DLD1 (cell line): ENCODE measurements around the gene MTARC2.
"Not testable (repeated sequence)": the region's sequence is repeated elsewhere in the genome, so short reads cannot be mapped to it uniquely, and the experiment has no call there.

ENCODE experiments used
- in situ Hi-C: cut with HindIII; loops from 2 replicates; pipeline ENCODE4 v1.10.0; 2017; ENCODE audit warnings: low sequenced_read_pairs

Gene MTARC2

DNA sequence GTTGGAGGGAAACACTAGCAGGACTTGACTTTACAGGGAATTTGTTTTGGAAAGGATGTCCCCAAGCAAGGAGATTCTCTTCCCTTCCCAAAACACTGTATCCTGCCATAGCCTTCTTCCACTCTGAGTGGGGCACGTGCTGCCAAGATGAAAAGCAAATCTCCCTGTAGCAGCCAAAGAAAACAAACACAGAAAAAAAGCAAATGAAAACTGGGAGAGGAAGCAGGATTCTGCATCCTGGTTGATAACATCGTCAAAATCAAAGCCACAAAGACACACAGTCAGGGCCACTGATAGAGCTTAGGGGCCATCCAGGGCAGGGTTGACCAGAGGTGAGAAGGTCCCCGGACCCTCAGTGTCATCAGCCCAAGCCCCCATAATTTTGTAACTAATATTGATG lies 16.0 kb upstream of the MTARC2 start:
- in situ Hi-C loops = no loop called here

DNA sequence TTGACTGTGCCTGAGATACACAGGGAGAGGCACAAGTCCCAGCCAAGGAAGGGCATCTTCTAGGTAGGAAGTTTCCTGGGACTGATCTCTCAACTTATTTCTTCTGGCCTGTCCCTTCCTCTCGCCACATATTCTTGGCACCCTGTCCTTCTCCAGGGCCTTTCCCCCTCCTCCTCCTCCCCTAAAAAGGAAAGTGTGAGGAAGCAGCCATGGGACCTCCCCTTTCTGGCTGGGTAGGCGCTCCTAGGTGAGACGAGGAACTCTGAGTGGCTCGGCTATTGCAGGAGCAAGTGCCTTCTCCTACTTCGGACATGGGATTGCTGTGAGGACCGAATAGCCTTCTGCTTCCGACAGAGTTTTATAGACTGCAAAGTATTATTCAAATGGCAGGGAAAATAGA lies 15.5 kb upstream of the MTARC2 start:
- in situ Hi-C loops = no loop called here

DNA sequence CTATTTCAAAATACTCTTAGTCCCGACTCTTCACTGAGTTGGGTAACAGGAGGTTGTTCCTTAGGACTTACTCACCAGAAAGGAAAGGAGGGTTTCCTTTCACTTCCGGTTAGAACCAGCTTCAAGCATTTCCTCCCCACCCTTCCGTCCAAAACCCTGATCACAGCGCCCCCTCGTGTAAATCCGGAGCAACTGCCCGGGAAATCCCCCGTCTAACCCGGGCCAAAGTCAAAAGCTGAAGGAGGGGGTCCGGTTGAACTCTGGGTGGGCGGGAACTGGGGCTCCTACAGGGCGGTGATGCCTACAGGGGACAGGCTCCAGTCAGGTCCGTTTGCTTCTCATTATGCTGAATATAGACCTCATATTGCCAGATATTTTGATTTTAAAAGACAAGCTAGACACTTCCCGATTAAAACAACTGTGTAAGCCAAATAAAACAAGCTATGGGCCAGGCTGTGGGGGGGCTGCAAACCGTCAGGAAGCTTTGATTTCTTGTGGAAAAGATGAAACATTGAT lies 15.0 kb upstream of the MTARC2 start:
- in situ Hi-C loops = no loop called here

DNA sequence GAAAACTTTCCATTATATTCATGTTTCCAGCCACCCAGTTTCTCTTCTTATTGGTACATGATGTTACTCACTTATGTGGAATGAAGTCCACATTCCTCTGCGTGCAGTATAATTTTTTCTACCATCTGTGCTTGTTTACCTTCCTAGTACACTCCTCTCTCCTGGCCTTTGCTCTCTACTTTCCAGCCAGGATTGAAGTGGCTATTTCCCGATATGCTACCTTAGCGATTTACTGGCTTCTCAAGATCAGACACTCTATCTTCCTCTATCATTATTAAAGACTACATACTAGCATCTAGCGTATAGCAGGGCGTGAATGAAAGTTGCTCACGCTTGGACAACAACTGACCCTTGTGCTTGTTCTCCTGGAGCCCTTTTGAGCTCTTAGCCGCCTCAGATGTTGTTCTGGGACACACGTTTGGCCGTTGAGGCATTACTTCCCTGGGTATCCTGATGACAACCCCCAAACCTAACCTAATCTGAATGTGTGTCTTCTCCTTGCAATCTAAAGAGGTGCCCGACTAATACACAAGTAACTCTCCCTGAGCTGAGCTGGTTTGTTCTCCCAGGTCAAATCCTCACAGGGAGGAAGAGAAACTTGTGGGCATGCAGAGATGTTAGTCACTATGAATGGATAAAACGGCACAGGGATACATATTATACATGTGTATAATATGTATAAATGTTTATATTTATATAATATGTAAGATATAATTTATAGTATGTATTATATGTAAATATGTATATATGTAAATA lies 13.4 kb upstream of the MTARC2 start:
- in situ Hi-C loops = no loop called here

DNA sequence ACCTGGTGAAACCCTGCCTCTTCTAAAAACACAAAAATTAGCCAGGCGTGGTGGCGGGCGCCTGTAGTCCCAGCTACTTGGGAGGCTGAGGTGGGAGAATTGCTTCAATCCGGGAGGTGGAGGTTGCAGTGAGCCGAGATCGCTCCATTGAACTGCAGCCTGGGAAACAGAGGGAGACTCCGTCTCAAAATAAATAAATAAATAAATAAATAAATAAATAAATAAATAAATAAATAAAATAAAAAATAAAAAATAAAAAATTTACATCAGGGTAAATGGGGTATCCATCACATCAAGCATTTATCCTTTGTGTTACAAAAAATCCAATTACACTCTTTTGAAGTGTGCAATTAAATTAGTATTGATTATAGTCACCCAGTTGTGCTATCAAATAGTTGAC lies 11.8 kb upstream of the MTARC2 start:
- in situ Hi-C loops = not testable (repeated sequence)

DNA sequence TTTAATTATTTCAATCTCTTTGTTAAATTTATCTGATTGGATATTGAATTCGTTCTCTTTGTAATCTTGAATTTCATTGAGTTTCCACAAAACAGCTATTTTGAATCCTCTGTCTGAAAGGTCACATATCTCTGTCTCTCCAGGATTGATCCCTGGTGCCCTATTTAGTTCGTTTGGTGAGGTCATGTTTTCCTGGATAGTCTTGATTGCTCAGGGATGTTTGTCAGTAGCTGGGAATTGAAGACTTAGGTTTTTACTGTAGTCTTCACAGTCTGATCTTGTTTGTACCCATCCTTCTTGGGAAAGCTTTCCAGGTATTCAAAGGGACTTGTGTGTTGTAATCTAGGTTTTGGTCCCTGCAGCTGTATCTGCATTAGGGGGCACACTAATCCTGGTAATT lies 6.8 kb upstream of the MTARC2 start:
- in situ Hi-C loops = no loop called here

DNA sequence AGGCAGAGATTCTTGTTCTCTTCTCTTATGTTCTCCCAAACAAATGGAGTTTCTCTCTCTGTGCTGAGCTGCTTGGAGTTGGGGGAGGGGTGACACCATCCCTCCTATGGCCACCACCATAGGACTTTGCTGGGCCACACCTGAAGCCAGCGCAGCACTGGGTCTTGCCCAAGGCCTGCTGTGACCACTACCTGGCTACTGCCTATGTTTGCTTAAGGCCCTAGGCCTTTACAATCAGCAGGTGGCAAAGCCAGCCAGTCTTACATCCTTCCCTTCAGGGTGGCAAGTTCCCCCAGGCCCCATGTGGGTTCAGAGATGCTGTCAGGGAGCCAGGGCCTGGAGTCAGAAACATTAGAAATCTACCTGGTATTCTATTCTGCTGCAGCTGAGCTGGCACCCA lies 6.3 kb upstream of the MTARC2 start:
- in situ Hi-C loops = no loop called here

DNA sequence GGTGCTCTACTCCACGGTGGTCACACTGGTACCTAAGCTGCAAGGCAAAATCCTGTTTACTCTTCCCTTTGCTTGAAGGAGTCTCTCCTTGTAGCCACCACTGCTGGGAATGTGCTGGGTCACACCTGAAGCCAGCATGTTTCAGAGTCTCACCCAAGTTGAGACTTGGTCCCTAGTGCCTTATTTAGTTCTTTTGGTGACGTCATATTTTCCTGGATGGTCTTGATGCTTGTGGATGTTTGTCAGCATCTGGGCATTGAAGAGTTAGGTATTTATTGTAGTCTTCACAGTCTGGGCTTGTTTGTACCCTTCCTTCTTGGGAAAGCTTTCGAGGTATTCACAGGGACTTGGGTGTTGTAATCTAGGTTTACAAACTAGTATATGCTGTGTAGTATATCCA lies 5.6 kb upstream of the MTARC2 start:
- in situ Hi-C loops = no loop called here

DNA sequence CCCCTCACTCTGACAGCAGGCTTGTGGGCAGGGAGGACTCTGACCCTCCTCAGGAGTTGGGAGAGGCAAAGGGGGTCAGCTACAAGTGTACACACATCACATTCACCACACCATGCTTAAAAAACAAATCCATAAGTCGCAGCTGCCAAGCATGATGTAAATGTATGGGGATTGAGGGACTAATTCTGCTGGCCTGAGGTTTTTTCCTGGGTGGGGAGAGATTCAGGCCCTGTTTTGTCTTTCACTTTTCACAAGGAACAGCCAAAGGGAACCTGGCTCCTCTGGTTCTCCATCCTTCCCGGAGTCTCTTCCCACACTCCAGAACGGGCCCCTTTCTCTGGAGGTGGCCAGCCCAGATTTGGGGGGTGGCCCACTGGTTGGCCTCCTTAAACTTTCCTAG lies 1.3 kb upstream of the MTARC2 start:
- in situ Hi-C loops = no loop called here

DNA sequence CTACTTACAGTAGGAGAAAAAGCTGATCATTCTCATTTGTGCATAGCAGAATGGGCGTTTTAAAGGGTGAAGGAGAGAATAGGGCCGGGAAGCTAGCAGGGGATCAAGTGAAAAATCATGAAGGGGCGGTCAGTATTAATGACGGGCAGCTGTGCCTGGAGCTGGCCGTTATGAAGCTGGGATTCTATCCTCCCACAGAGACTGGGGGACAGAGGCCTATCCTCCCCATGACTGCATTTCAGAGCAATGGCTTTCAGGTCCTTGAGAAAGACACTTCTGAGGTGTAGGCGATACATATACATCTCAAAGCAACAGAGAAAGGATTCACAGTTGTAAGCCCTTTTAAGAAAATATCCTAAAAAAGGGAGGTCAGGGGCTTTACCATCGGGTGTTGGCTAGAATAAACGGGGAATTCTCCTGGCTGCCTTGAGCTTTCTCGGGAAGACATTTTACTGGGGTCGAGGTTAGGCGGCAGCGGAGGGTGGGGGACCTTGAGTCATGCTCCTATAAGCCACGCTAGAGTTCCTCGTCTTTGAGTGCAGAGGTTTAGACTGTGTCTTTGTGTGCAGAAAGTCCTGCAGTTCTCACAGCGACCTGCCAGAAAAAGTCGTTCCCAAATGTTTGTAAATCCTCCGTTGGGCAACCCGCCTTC lies 559 bp upstream of the MTARC2 start:
- in situ Hi-C loops = no loop called here

DNA sequence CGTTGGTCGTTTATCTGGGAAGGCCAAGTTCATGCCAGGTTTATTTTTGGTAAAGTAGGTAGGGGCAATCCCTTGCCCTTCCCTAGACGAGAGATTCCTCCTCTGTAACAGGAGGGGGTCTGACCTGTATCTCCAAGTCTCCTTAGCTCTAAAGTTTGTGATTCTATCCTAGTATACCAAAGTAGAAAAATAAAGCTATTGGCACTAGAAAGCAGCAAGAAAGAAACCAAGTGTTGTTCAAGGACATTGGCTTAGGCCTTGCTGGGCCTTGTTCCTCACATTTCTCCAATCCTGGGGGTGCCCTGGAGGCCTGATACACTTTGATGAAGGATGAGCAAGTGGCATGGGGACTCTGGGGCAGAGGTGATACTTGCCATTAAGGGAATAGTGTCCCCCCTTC lies 814 bp downstream of the MTARC2 start:
- in situ Hi-C loops = no loop called here

DNA sequence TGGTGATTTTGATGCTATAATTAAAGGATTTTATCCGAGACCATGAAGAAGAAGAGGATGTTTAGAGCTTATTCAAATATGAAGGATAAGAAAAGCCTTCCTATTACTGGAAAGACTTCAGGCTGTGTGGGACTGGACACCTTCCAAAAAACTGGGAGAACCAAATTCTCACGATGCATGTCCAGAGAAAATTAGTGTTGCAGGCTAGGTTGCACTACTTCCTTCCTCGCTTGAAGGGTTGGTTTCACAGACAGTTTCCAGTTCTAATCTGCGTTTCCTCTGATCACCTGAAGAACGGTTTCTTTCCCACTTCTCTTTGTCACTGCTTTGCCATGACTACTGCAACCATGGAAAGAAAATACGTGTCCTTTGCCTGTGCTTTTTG lies 2.0 kb downstream of the MTARC2 start:
- in situ Hi-C loops = no loop called here

DNA sequence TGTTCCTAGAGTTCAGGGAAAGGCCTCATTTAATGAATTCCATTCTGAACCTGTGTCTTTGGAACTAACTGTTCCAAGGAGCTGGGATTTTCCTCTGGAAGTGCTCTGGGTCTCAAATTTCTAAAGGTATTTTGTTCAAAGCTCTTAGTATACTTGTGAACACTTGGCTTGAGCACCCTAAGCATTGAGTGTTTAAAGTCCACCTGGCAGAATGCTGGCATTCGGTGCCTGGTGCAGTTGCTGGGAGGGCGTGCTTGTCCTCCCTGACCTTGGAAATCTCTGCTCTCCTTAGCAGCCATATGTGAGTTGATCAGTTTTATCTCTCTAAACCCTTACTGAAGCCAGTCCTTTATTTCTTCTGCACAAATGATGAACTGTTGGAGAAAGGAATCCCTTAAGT lies 3.0 kb downstream of the MTARC2 start:
- in situ Hi-C loops = no loop called here

DNA sequence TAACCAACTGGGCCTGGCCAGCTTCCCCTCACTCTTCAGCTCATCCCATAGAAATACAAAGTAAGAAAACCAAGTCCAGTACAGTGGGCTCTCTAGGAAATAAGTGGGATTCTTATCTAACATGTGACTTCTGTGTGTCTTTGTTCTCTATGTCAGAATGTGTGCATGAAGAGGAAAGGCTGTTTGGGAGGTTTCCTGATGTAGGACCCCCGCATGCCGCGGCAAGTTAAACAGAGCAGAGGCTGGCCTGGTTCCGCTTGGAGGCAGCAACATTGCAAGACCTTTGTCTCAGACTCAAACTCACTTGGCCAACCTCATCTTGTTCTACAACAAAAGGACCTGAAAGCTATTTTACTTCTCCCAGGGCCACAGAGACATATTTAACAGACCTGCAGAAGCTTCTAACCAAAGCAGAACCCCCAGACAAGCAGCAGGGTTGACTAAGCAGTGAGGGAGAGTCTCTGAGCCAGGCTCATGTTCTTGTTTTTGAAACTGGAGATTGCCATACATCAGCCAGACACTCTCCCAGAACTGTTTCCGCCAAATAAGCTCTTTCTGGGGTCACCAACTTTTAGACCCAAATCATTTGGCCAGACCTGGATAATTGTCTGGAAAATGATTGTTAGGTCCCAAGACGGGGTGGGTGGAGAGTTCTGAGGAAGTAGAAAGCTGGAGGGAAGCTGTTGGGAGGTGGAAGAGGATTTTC lies 6.2 kb downstream of the MTARC2 start:
- in situ Hi-C loops = no loop called here

DNA sequence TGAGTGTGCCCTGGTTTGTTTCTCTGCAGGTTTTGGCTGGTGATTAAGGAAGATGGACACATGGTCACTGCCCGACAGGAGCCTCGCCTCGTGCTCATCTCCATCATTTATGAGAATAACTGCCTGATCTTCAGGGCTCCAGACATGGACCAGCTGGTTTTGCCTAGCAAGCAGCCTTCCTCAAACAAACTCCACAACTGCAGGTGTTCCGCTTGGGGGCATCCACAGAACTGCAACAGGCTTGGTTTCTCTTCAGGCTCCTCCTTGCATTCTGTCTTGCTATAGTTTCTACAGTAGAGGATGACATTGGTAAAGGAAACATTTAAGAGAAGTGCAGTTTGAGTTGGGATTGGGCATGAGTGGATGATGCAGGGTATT lies 6.8 kb downstream of the MTARC2 start:
- in situ Hi-C loops = no loop called here

DNA sequence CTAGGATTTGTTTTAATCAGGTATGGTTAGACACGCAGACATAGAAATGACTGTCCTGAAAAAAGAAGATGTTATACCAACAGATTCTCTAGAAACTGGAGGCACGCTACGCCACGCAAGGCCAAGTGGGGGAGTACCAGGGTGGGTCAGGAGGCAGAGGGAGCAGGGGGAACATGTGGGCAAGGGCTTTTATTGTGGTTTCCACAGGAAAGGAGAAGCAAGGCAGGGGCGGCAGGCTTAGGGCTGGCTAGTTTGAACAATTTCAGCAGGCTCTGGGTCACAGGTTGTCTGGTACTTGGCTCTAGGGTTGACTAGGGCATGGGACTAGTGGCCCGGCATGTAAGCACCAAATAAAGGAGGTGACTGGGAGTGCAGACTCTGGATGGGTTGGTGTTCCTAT lies 7.2 kb downstream of the MTARC2 start:
- in situ Hi-C loops = no loop called here

DNA sequence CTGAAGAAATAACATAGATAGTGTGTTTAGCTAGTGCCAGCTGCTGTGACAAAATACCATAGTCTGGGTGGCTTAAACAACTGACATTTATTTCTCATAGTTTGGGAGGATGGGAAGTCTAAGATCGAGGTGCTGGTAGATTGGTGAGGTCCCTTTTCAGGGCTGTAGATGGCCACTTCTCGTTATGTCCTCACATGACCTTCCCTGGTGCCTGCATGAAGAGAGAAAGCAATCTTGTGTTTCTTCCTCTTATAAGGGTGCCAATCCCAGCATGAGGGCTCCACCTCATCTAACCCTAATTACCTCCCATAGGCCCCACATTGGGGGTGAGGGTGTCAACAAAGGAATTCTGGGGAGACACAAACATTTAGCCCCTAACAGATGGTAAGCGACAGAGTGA lies 9.3 kb downstream of the MTARC2 start:
- in situ Hi-C loops = no loop called here

DNA sequence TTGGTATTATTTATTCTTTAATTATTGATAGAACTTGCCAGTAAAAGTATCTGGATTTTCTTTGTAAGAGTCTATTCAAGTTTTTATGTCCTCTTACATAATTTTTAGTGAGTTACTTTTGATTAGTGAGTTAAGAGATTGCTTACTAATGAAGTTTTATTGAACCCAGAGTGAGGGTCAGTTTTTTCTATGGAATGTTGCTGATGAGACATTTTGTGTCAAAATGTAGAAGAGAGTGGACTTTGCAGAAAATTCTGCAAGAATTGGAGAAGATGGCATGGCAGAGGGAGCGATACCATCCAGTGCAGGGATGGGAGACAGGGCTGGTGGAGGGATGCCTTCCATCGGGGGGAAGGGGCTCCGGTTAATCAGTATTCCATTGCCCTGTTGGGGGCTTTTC lies 11.0 kb downstream of the MTARC2 start:
- in situ Hi-C loops = no loop called here

DNA sequence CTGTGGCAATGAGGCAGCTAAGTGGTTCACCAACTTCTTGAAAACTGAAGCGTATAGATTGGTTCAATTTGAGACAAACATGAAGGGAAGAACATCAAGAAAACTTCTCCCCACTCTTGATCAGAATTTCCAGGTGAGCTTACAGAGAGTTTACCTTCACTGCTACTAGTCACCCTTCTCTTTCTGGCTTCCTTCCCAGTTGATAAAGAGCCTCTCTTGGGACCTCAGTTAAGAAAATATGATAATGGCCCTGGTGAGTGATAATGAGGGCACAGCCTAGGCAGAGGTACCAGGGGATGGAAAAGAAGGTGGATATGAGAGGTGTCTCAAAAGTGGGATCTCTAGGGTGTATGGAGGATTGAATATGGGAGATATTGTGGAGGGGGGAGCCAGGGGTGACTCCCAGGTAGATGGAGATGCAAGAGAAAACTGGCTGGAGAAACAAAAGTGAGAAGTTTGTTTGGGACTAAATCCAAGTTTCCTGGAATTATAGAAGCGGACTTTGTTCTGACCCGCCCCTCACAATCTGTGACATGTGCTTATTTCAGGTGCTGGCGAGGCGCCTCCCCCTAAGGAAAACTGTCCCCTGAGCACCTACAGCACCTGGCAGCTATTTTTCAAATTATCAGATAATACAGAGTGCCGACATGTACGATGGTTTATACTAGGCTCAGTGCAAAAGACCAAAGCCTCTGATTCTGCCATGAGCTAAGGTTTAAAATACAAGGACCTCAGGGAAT lies 13.7 kb downstream of the MTARC2 start:
- in situ Hi-C loops = no loop called here

DNA sequence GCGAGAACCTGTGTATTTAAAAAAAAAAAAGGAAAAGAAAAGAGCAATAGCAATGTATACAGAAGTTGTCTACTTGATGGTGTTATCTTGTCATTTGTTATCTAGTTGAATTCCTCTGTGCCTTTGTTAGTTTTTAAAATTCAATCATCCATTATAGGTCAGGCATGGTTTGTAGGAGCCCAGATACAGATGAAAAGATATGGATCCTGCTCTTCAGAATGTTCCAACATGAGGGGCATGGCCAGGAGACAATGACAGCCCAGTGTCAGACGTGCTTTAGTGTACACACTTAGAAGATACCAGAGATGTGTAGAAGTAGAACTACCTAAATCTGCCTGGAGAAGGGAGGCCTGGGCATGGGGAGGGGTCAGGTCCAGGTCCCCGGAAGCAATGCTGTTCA lies 16.6 kb downstream of the MTARC2 start:
- in situ Hi-C loops = no loop called here

DNA sequence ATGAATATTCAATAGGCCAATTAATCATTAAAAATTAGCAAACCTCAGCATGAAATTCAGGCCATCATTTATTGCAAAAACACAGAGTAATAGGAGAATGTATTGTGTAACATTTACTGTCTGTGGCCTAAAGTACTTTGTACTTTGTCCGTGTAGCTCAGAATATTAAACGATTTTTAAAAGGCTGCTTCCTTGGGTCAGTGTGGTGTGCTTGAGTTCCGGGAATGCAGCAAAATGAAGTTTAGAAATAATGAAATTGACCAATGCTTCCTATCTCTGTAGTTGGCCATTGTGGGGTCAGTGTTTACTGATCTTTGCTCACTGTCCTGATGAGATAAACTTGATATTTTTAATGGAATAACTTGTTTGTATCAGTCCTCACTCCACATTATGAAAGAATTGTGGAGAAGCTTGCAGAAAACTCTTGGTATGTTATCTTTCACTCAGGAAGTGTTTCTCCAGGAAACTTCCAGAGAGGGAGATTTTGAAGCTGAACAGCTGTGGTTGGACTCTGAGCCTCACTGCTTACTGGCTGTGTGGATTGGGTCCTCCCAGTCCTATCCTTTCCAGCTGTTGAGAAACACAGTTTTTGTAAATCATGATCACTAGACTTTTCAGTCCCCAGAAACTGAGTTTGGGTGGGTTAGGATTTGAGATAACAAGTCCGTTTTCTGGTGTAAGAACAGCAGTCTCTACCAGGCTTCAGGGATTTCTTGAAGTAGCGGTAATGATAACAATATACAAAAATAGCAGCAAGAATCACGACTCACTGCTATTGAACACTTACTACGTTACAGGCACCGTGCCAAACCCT lies 19.4 kb downstream of the MTARC2 start:
- in situ Hi-C loops = no loop called here
